CD4-positive, alpha-beta T cell treated with Interleukin-4 for 4 hours (primary cell): Measurements from ENCODE around the gene PRSS36.
"Not testable (repeated sequence)": the region's sequence is repeated elsewhere in the genome, so short reads cannot be mapped to it uniquely, and the experiment has no call there.

Source experiments
- DNase-seq: peaks from one replicate; pipeline ENCODE4 v3.0.0-alpha.2; 2020

PRSS36 gene

GRCh38 chr16:31141489-31142108, 8.3 kb downstream of the PRSS36 start:
- no peak for DNase-seq

GRCh38 chr16:31141071-31141469, 8.8 kb downstream of the PRSS36 start:
- not testable (repeated sequence) for DNase-seq

- no peak for DNase-seq
Measured at GRCh38 chr16:31138621-31139578, 11.0 kb downstream of the PRSS36 start.

DNA sequence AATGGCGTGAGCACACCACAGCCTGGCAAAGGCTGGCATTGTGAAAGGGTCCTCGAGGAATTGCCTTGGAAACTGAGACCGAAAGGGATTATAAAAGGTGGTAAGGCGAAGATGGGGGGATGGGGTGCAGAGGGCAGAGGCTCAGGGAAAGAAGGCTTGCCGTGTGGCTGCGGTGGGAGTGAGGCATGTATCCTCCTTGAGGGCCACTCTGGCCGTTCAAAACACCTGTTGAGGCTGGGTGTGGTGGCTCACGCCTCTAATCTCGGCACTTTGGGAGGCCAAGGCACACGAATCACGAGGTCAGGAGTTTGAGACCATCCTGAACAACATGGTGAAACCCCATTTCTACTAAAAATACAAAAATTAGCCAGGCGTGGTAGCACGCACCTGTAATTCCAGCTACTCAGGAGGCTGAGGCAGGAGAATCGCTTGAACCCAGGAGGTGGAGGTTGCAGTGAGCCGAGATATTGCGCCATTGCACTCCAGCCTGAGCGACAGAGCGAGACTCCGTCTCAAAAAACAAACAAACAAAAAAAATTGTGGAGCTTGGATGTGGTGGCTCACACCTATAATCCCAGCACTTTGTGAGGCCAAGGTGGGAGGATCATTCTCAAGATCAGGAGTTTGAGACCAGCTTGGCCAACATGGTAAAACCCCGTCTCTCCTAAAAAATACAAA, 12.9 kb downstream of the PRSS36 start:
- DNase-seq = not testable (repeated sequence)

GRCh38 chr16:31136287-31136662, 13.6 kb downstream of the PRSS36 start:
- no peak for DNase-seq

- DNase-seq = no peak
Measured at GRCh38 chr16:31135535-31136286, 14.2 kb downstream of the PRSS36 start, which contains the start of gene PRSS8. TSS of gene PRSS8 (minus strand) at chr16:31135727. CDS start at chr16:31135498, 229 bp downstream.

DNA sequence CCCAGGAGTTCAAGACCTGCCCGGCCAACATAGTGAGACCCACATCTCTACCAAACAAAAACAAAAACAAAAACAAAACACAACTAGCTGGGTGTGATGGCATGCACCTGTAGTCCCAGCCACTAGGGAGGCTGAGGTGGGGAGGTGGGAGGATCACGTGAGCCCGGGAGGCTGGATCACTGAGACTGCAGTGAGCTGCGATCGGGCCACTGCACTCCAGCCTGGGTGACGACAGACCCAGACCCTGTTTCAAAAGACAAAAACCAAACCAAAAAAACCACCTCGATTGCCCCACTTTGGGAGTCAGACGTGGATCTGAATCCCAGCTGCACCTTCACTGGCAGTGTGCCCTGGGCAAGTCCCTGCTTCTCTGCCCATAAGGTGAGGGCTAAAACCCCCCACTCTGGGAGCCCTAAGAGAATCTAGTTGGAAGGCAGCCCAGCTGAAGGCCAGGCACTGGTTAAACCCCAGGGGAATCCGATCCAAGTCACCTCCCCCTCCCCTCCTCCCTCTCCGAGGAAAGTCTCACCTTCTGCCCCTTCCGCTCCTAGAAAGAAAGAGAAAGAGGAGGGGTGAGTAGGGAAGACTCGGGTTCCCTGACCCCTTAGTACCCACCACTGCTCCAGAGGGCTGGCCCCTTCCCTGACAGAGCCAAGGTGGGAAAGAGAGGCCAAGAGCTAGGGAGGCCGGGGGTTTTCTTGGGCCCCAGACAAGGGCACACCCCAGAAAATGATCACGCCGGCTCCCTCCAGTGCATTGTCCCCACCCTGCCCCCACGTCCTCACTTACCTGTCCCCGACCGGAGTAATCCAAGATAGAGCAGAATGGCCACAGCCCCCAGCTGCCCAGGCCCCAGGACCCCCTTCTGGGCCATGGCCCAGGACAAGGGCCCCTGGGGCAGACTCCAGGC, 15.0 kb downstream of the PRSS36 start:
- DNase-seq = no peak

DNA sequence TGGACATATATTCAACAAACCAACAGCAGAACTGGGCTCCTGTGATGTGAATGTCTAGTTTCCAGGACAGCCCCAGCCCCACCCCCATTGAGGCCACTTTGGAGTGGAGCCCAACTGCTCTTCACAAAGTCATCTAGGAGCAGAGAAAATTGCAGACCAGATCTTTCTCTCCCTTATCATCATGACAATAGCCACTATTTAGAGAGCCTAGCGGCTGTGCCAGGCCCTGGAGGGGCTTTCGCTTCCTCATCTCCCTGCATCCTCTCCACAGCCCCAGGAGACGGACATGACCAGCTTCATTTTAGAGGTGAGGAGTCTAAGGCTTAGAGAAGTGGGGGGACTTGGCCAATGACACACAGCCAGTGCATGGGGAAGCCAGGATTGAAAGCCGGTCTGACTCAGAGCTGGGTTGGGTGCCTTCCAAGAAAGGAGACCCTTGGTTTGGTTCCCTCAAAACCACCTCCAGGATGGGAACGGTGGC, 15.7 kb downstream of the PRSS36 start:
- DNase-seq = no peak

DNA sequence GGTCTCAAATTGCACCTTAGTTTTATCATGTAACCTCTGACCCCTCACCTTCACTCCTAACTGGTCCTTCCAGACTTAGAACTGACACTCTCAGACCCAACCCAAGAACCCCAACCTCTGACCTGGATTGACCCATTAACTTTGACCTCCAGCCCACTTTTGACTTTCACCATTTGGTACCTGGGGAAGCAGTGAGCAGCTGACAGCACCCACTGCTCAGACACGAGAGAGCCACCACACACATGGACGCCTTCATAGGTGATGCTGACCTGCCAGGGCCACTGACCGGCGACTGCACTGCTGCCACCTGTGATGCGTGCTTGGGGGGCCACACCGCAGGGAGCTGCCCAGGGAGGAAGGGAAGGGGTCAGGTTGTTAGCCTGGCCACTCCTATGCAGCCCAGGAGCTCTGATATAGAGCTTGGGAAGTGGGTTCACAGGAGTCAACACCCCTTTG, 16.8 kb downstream of the PRSS36 start:
- DNase-seq = no peak

DNA sequence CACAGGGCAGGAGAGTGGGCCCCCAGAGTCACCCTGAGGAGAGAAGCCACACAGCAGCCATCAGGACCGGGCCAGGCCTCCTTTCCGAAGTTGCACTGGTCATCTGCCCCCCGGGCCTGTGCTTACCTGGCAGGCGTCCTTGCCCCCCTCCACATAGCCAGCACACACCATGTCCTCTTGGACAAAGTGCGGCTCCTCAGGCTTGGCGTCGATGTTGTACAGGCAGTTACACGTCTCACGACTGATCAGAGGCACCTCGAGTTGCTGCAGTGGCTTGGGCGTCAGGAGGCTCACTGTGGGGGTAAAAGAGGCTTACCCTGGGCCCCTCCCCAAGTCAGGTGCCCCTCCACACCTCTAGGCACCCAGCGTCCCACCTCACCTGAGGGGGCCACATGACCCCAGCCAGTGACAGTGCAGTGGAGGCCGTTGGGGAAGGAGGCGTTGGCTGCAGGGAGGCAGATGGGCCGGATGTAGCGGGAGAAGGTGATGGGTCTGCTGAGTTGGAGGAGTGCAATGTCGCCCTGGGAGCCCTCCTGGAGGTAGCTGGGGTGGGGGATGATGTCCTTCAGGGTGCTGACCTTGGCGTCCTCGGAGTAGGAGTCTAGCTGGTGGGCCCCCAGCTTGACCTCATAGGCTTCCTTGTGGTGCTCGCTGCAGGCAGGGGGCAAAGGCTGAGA, 17.4 kb downstream of the PRSS36 start:
- DNase-seq = no peak

- no peak for DNase-seq
Measured at GRCh38 chr16:31131841-31132271, 18.0 kb downstream of the PRSS36 start.

- no peak for DNase-seq
Measured at GRCh38 chr16:31131416-31131815, 18.4 kb downstream of the PRSS36 start.

DNA sequence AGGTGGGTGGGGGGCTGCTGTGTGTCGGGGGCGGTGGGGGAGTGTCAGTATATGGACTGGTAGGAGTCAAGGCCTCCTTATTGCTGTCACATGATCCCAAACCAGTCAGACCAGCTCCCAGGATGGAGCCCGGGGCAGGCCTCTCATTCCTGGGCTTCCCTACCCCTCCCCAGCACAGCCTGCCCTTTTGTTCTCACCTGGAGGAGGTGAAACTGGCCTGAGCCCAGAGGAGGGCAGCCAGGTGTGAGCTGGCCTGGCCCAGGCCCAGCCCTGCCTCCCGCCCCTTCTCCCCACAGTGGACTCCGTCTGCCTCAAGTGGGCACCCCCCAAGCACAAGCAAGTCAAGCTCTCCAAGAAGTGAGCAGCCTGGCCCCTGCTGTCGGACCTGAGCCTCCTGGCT, 19.0 kb downstream of the PRSS36 start:
- no peak for DNase-seq

- DNase-seq = no peak
Measured at GRCh38 chr16:31130336-31130891, 19.5 kb downstream of the PRSS36 start.

GRCh38 chr16:31129568-31130335, 20.1 kb downstream of the PRSS36 start:
- DNase-seq = no peak

- DNase-seq = peak; percentile 22
Measured at GRCh38 chr16:31128711-31129567, 20.9 kb downstream of the PRSS36 start.

DNA sequence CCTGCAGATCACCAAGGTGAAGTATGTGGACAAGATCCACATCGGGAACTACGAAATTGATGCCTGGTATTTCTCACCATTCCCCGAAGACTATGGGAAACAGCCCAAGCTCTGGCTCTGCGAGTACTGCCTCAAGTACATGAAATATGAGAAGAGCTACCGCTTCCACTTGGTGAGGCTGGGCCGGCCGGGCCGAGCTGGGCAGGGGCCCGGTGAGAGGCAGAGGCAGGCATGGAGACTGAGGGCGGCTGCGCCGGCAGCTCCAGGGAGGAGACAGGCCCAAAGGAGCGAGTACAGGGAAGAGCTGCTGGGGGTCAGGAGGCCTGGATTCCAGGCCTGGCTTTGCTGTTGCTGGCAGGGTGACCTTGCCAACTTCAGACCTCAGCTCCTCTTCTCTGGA, 22.7 kb downstream of the PRSS36 start:
- no peak for DNase-seq

GRCh38 chr16:31125844-31126243, 24.0 kb downstream of the PRSS36 start:
- DNase-seq = no peak

DNA sequence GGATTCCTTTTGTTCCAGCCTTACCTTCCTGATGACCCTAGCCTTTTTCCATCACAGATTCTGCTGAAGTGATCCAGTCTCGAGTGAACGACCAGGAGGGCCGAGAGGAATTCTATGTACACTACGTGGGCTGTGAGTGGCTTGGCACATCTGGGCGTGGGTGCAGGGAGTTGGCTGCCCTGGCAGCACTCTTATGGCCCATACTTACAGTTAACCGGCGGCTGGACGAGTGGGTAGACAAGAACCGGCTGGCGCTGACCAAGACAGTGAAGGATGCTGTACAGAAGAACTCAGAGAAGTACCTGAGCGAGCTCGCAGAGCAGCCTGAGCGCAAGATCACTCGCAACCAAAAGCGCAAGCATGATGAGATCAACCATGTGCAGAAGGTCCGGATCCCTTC, 29.7 kb downstream of the PRSS36 start:
- no peak for DNase-seq
